HEK293T (cell line): Measurements from ENCODE around the gene PTS.

Experiments
- ELF4 ChIP-seq: fragments of 450-650 bp; IDR thresholded peaks from 2 replicates; pipeline ENCODE4 v1.6.1; 2017; ENCODE audit warnings: antibody characterized with exemption
- FOXA1 ChIP-seq: fragments of 450-650 bp; IDR thresholded peaks from 2 replicates; pipeline ENCODE4 v1.6.1; 2016; ENCODE audit warnings: mild to moderate bottlenecking
- FOXK2 ChIP-seq: fragments of 450-650 bp; IDR thresholded peaks from 2 replicates; pipeline ENCODE4 v1.6.1; 2016; ENCODE audit warnings: mild to moderate bottlenecking
- HDGF ChIP-seq: fragments of 450-650 bp; IDR thresholded peaks from 2 replicates; pipeline ENCODE4 v1.6.1; 2017; ENCODE audit warnings: antibody characterized with exemption, borderline replicate concordance
- L3MBTL2 ChIP-seq: fragments of 450-650 bp; conservative IDR thresholded peaks from 2 replicates; pipeline ENCODE4 v1.6.1; 2016; ENCODE audit warnings: mild to moderate bottlenecking
- LEF1 ChIP-seq: fragments of 450-650 bp; IDR thresholded peaks from 2 replicates; pipeline ENCODE4 v1.6.1; 2017; ENCODE audit warnings: mild to moderate bottlenecking, borderline replicate concordance
- PKNOX1 ChIP-seq: fragments of 450-650 bp; IDR thresholded peaks from 2 replicates; pipeline ENCODE4 v1.6.1; 2016
- SP1 ChIP-seq: fragments of 450-650 bp; IDR thresholded peaks from 2 replicates; pipeline ENCODE4 v1.6.1; 2017
- SUZ12 ChIP-seq: fragments of 450-650 bp; IDR thresholded peaks from 2 replicates; pipeline ENCODE4 v1.6.1; 2016; ENCODE audit warnings: mild to moderate bottlenecking
- TARDBP ChIP-seq: fragments of 450-650 bp; IDR thresholded peaks from 2 replicates; pipeline ENCODE4 v1.6.1; 2016
- ZNF384 ChIP-seq: fragments of 450-650 bp; IDR thresholded peaks from 2 replicates; pipeline ENCODE4 v1.6.1; 2016

GRCh38 chr11:112186304-112186703, 39.9 kb upstream of the PTS start:
- no peak for TF ChIP-seq SP1
- TF ChIP-seq LEF1: no peak
- TF ChIP-seq FOXK2: no peak
- TF ChIP-seq SUZ12: no peak
- no peak for TF ChIP-seq TARDBP
- TF ChIP-seq HDGF: no peak
- no peak for TF ChIP-seq FOXA1
- no peak for TF ChIP-seq ZNF384
- TF ChIP-seq L3MBTL2: no peak
- TF ChIP-seq ELF4: no peak
- TF ChIP-seq PKNOX1: no peak
